CD4-positive, alpha-beta T cell treated with Interleukin-6 for 4 hours (primary cell): ENCODE results near the gene KTI12.
"Not testable (repeated sequence)": the region's sequence is repeated elsewhere in the genome, so short reads cannot be mapped to it uniquely, and the experiment has no call there.

Experiments used
- DNase-seq: peaks from one replicate; pipeline ENCODE4 v3.0.0-alpha.2; 2020; ENCODE audit warnings: mixed read lengths

The KTI12 gene

DNA sequence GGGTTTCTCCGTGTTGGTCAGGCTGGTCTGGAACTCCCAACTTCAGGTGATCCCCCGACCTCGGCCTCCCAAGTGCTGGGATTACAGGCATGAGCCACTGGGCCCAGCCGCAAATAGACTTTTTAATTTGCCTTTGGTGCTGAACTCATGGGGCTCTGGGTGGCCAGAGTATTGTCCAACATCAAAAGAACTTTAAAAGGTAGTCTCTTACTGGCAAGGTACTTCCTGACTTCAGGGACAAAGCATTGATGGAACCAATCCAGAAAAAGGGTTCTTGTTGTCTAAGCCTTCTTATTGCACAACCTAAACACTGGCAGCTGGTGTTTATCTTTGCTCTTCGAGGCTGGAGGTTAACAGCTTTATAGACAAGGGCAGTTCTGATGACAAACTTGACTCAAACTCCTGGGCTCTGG is 3.8 kb upstream of the KTI12 start:
- no peak for DNase-seq

DNA sequence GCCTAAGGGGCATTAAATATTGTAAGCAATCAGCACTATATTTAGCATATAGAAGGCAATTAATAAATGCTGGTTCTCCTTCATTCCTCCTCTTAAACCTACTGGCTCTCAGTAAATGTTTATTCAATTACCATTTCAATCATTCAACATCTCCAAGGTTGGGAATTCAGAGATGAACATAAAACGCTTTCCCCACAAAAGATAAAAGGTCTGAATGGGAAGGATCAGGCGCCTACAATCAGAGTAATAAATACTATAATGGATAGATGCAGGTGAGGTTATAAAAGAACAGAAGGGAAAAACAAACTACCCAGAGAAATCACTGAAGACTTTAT is 407 bp upstream of the KTI12 start:
- no peak for DNase-seq

DNA sequence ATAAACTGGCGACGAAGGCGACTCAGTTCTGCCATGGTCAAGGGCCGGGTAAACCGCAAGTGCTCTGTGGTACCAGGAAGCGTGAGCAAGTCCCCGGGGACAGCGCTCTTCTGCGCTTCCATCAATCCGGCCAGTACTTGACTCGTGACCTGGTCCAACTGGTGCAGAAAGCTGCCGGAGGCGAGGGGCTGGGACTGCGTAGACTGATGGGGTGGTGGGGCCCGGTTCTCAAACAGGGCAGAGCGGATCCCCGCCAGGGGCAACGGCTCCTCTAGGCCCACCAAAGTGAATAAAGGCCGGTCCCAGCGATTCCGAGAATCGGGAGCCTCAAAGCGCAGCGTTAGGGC is 852 bp downstream of the KTI12 start:
- DNase-seq: peak; percentile 19

DNA sequence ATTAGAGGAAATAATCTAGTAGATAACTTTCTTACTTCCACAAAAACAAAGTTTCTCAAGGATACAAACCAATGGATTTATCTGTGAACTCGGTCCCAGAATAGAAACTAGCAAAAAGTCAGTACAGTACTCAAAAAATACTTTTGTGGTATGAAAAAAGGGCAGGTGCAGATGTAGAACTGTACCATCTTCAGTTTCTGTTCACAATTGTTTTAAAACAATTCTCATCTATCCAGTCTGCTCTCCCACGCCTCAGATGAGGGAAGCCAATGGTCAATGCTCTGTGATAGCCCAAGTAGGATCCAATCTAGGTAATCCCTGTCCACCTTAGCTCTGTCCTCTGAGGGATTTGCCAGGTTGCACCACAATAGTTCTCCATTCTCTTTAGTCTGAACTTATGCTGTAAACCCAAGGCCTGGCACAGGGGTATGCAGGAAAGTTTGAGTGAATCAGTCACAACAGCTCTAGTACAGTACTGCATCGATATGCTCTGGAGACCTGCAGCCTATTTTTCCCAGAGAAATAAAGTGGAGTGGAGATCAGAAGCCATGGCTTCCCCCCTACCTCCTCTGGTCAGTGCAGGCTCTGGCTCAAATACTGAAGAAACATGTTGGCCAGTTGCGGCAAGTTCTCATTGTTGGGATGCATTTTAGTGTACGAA is 1.4 kb downstream of the KTI12 start:
- DNase-seq: no peak

DNA sequence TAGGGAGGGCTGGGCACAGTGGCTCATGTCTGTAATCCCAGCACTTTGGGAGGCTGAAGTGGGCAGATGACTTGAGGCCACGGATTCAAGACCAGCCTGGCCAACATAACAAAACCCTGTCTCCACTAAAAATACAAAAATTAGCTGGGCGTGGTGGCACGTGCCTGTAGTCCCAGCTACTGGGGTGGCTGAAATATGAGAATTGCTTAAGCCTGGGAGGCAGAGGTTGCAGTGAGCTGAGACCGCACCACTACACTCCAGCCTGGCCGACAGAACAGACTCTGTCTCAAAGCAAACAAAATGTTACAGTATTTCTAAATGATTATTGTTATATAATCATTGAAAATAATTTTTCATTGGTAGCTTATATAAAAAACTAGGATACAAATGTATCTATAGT is 4.8 kb downstream of the KTI12 start:
- not testable (repeated sequence) for DNase-seq

DNA sequence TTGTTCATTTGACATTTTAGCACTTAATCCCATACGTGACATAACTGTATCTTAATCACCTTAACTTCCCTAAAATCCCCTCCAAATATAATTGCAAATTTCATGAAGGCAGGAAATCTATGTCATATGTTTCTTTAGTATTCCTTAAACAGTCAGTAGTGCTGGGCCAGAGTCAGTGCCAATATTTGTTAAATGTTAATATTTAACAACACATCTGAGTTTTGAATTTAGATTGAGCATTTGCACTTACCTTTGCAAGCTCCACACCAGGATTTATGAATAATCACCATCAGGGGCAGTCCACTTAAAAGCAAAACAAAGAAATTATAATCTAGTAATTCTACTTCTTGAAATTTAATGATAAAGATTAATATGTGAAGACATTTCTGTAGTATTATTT is 5.3 kb downstream of the KTI12 start:
- DNase-seq: no peak

DNA sequence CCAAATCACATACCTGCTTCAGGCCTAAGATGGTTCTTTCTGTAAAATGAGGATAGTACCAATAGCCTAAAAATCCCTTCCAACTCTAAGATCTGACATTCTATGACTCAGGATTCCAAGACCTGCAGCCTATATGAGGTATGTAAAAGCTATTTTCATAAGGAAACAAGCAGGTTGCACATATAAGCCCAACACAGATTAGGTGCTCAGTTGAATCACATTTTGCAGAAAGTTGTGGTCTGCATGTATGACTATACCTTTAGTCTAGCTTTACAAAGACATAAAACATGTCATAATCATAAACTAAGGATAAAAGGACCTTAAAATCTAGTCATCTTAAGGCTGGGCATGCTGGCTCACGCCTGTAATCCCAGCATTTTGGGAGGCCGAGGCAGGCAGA is 7.3 kb downstream of the KTI12 start:
- no peak for DNase-seq

DNA sequence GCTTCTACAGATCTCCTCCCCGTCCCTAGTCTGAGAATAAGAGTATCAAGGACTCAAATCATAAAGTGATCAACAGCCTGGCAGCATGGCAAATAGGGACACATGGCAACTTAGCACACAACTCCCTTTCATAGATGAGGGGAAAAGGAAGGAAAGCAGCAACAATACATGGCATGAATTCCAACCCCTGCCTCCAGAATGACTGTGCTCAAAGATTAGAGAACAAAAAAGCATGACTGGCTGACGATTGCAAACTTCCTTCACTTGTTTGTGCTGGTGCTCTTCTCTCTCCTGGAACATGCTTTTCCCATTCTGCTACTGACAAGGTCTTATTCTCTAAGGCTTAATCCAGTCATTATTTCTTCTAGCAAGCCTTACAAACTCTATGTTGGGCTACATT is 11.5 kb downstream of the KTI12 start:
- DNase-seq: no peak

DNA sequence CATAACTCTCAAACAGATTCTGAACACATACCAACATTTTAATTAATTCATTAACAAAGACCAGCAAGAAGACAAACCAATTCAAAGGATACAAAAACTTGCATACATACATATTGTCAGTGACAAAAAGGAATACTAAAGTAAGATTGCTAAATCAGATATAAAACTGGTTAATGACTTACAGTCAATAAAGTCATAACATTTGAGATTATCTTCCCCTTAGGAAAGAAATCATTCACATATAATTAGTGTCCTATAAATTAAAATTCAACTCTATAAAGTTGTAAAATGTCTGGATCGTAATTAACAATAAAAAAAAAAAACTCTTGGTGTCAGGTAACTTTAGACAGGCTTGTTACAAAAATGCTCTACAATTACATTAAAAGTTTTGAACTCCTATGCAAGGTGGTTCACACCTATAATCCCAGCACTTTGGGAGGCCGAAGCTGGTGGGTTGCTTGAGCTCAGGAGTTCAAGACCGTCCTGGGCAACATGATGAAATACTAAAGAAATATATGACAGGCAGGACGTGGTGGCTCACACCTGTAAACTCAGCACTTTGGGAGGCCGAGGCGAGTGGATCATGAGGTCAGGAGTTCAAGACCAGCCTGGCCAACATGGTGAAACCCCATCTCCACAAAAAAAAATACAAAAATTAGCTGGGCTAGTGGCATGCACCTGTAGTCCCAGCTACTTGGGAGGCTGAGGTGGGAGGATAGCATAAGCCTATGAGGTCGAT is 25.4 kb downstream of the KTI12 start:
- no peak for DNase-seq

DNA sequence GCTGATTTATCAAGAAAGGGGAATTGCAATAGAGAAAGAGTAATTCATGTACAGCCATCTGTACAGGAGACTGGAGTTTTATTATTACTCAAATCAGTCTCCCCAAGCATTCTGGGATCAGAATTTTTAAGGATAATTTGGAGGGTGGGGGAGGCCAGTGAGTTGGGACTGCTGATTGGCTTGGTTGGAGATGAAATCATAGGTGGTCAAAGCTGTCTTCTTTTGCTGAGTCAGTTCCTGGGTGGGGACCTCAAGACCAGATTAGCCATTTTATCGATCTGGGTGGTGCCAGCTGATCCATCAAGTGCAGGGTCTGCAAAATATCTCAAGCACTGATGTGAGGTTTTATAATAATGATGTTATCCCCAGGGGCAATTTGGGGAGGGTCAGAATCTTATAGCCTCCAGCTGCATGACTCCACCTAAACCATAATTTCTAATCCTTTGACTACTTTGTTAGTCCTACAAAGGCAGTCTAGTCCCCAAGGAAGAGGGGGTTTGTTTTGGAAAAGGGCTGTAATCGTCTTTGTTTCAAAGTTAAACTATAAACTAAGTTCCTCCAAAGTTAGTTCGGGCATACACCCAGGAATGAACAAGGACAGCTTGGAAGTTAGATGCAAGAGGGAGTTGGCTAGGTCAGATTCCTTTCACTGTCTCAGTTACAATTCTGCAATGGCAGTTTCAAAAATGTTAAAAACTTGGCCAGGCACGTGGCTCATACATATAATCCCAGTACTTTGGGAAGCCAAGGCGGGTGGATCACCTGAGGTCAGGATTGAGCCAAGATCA is 26.2 kb downstream of the KTI12 start:
- DNase-seq: no peak

DNA sequence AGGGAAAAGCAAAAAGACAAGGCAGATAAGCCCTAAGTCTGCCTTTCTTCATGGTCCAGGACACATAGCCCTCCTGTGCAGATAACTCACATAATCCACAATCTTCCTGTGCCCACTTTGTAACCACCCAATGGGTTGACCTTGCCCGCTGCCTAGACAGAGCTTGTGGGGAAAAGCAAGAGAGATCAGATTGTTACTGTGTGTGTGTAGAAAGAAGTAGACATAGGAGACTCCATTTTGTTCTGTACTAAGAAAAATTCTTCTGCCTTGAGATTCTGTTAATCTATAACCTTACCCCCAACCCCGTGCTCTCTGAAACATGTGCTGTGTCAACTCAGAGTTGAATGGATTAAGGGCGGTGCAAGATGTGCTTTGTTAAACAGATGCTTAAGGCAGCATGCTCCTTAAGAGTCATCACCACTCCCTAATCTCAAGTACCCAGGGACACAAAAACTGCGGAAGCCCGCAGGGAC is 27.5 kb downstream of the KTI12 start:
- not testable (repeated sequence) for DNase-seq

DNA sequence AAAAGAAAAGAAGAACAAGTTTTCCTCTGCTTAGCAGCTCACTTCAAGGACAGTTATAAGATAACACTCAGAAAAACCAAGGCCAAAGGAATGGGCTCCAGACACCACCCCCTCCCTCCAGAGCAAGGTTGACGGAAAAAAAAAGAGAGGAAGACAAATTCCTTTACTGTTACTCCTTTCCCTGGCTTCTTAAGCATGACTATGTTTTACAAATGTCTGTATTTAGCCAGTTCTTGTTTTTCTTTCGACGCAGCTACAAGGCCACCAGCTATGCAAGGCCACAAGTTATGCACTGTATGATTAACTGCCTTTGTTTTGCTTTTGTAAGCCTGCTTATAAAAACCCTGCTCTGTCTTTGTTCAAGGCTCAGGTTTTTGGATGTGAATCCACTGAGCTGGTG is 28.1 kb downstream of the KTI12 start:
- DNase-seq: not testable (repeated sequence)

DNA sequence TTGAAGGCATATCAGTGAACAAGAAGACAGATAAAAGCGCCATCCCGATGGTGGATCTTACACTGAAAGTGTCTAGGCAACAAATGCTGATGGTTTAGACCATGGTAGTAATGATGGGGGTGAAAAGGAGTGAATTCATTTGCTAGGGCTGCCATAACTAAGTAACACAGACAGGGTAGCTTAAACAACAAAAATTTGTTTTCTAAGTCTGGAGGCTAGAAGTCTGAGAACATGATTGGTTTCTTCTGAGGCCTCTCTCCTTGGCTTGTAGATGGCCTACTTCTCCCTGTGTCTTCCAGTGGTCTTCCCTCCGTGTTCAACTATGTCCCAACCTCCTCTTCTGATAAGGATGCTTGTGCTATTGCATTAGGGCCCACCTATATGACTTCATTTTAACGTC is 29.7 kb downstream of the KTI12 start:
- DNase-seq: no peak

DNA sequence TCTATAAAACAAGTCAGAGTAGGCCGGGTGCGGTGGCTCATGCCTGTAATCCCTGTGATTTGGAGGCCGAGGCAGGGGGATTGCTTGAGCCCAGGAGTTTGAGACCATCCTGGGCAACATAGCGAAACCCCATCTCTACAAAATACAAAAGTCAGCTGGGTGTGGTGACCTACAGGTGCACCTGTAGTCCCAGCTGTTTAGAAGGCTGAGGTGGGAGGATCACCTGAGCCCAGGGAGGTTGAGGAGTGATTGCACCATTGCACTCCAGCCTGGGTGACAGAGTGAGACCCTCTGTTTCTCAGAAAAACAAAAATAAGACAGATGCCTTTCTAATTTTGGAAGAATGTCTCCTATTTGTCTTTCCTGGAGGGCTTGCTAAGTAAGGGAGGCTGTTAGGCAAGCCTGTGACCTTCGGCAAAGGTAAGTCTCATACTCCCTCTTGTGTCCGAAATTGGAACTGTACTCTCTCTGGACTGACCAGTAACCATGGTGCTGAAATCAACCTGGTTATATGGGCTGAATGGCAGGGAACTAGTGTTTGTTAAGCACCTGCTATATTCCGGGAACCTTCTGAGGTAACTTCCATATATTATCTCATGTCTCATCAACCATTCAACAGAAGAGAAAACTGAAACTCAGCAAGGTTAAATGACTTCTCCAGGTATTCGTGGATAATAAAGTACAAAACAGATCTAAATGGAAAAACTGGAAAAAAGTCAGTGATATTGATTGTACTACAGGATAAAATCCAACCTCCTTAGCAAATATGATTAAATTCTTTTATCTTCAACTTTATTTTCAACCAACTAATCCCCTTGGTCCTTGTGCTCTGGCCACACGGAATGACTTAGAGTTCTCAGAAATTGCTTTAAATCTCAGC is 31.3 kb downstream of the KTI12 start:
- peak; percentile 55 for DNase-seq

DNA sequence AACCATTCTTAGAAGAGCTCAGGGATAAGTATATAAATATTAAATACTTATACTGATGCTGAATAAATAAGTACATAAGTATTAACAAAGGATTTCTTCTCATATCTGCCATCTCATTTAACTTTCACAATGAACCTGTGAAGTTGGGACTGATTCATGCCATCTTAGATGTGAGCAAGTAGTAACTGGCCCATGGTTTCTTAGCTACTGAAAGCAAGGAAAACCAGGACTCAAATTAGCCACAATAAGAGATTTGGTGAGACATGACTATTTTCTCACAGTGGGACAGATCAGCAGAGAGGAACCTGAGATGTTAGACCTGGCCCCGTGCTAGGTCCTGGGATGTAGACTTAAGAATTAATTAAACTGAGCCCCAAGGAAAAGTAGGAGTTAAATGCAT is 34.9 kb downstream of the KTI12 start:
- no peak for DNase-seq

DNA sequence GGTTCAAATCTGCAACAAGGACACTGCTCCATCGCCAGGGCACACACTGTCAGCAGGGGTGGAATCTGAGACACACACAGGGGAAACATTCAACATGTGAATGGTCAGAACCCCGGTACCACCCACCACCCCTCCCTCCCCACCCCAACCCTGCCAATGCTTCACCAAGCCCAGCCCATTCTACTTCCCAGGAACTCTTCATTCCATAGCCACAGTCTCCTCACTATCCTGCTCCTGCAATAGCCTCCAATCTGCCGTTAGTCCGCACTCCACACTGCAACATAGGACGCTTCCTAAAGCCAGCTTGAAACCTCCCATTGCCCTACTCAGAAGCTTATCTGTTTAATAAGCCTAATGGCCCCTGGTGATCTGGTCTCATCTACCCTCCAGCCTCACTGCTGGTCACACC is 35.6 kb downstream of the KTI12 start:
- no peak for DNase-seq

DNA sequence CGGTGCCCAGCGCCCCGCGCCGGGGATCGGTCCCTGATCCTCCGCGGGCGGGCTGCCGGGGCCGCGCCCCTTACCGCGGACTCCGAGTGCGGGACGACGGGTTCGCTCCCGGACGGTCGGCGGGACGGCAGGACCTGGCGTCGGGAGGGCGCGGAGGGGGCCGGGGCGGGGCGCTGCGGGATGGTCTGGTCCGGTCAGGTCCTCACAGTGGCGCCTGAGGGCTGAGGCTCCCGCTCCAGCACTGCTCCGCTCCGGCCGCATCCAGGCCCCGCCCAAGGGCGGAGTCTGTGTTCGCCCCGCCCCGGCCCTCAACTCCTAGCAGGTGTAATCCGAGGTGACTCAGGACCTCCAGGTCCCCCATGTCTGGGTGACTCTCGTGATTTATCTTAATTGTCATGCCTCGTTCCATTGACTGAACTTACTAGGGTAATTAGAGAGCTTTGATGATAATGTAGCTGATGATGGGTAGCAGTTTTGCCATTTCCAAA is 43.1 kb downstream of the KTI12 start, which contains the start of gene RAB3B:
RAB3B (minus strand) TSS at position 223 of the 488 bp plus-strand sequence. CDS start 13,583 bp downstream, outside the sequence.
- DNase-seq: peak; percentile 86

DNA sequence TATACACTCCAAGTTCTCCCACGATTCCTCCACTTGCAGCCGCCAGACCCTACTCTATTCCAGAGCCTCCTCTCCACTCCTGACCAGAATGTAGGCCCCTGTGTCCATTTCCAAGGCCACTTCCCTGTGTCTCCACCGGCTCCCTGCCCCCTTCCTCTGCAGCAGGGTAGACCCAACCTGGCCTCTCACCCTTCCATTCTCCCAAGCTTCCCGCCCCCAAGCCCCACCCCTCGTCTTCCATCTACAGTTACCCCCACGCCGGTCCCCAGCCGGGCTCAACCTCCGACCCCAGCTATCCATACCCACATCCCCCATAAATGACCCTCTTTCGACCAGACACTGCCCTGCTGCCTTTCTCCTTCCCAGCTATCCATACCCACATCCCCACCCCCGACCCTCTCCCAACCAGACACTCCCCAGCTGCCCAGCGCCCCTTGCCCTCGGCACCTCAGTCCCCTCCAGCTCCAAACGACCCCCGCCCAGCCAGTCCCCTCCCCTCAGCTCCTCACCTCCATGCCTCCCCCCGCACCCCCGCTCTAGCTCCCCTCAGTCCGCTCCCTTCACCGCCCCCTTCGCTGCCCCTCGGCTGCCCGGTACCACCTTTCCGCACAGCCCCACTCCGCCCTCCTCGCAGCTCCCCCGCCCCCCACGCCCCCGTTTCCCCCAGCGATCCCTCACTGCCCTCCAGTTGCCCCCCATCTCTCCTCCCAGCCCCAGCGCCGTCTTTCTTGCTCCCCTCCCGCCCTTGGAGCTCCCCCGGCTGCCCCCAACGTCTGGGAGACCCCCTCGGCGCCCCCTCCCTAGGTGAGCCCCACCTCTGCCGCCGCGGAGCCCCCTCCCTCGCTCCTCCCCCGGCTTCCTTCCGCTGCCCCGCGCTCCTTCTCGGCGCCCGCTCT is 43.8 kb downstream of the KTI12 start:
- DNase-seq: no peak

DNA sequence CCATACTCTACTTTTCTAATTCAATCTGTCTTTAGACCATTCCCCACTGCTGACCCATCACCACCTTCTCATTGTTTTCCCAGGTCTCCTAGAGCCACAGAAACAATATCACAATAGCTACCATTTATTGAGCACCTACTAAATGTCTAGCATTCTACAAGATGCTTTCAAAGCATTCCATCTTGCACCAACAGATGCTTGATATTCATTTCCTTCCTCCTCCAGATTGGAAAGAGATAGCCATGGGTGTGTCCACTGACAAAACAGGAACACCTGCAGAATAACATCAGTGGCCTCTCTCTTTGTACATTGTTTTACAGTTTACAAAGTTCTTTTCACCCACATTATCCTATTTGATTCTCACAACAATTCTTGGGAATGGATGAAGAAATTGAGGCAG is 45.4 kb downstream of the KTI12 start:
- no peak for DNase-seq

DNA sequence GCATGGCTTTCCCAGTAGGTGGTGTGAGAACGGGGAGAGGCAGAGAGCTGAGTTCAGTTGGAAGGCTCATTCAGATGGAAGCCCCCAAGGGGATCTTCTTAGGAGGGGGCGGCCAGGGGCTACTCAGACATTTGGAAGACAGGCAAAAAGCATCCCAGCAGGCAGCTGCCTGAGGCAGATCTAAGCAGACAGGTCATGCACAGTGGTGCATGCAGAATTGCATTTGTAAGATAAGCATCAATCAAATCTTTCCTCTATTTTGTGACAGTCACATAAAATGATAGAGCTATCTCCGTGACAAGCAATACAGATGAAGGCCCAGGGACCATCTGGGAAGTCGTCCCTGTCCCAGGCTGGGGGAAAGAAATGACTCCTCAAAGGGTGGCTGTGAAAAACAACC is 46.9 kb downstream of the KTI12 start:
- no peak for DNase-seq

DNA sequence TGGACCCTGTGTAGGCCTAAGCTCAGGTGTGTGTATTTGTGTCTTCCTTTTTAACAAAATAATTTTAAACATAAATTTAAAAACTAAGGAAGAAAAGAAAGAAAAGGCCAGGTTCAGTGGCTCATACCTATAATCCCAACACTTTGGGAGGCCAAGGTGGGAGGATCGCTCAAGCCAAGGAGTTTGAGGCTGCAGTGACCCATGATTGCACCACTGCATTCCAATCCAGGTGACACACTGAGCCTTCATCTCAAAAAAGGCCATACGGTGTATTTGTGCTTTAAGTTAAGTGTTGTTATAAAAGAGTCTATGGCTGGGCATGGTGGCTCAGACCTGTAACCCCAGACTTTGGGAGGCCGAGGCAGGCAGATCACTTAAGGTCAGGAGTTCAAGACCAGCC is 51.4 kb downstream of the KTI12 start:
- no peak for DNase-seq
